Measurements from ENCODE around the gene ABCC6. TPM values are rescaled to one million over a fixed set of nuclear protein-coding genes. Genes with fewer than 3 reads are reported as not detected.
"Not testable (repeated sequence)": the region's sequence is repeated elsewhere in the genome, so short reads cannot be mapped to it uniquely, and the experiment has no call there.

ABCC6 gene
- total RNA-seq, 4 donors from 2014 or later, result 0.20 to 7.0 (median 0.66) TPM

GRCh38 chr16:16202400-16203143, 20.7 kb downstream of the ABCC6 start:
- TF ChIP-seq CTCF (IDR thresholded peaks at IDR 0.05), result peak in 1 of 5 experiments; percentile 10
- H3K27me3 ChIP-seq, H3K27ac ChIP-seq, H3K4me3 ChIP-seq, H3K4me1 ChIP-seq, H3K36me3 ChIP-seq, H3K9me3 ChIP-seq: not testable (repeated sequence)
- 29 to 35% methylated on average over 3 of the region's 4 CpGs for WGBS, 2 donors
- DNase-seq (ENCODE audit: low spot score in 2 of 2), result peak in 1 of 2 donors; percentile 32

GRCh38 chr16:16201880-16202279, 21.4 kb downstream of the ABCC6 start:
- WGBS, 2 donors, result 86 to 92% methylated on average over 2 to 5 of the region's 8 CpGs
- not testable (repeated sequence) for H3K27ac ChIP-seq; H3K4me3 ChIP-seq; H3K36me3 ChIP-seq; DNase-seq (ENCODE audit: low spot score in 2 of 2); H3K27me3 ChIP-seq; H3K4me1 ChIP-seq; H3K9me3 ChIP-seq

- not testable (repeated sequence) for H3K4me3 ChIP-seq; H3K27ac ChIP-seq; H3K4me1 ChIP-seq; H3K27me3 ChIP-seq; H3K36me3 ChIP-seq; H3K9me3 ChIP-seq; DNase-seq (ENCODE audit: low spot score in 2 of 2)
- 83 to 100% methylated on average over 1 to 4 of the region's 5 CpGs for WGBS, 2 donors
Measured at GRCh38 chr16:16200391-16200790, 22.9 kb downstream of the ABCC6 start.

GRCh38 chr16:16199428-16199827, 23.9 kb downstream of the ABCC6 start:
- 20 to 63% methylated on average over 2 to 4 of the region's 4 CpGs for WGBS, 2 donors
- H3K4me1 ChIP-seq; H3K27ac ChIP-seq; H3K4me3 ChIP-seq; H3K27me3 ChIP-seq; H3K9me3 ChIP-seq; H3K36me3 ChIP-seq; DNase-seq (ENCODE audit: low spot score in 2 of 2): not testable (repeated sequence)

- Histone ChIP-seq H3K27me3 (no peaks in the 10 kb centered on the region), H3K4me3 (no peak overlapping the region), H3K4me1 (no peaks in the 10 kb centered on the region), H3K9me3 (no peaks in the 10 kb centered on the region), H3K27ac (no peak overlapping the region), H3K36me3 (no peaks in the 10 kb centered on the region)
- DNase-seq (ENCODE audit: low spot score in 2 of 2), result no peak
- no peak for TF ChIP-seq EP300 (IDR thresholded peaks at IDR 0.05)
- no peak for TF ChIP-seq CTCF (IDR thresholded peaks at IDR 0.05)
- TF ChIP-seq POLR2A (IDR thresholded peaks at IDR 0.05), result no peak
- 68 to 78% methylated on average over 17 of the region's 17 CpGs for WGBS, 2 donors
Measured at GRCh38 chr16:16197966-16198365, 25.3 kb downstream of the ABCC6 start.

GRCh38 chr16:16197331-16197730, 26.0 kb downstream of the ABCC6 start:
- H3K4me1 ChIP-seq, result no peaks in the 10 kb centered on the region
- H3K27me3 ChIP-seq, result no peaks in the 10 kb centered on the region
- H3K36me3 ChIP-seq, result no peaks in the 10 kb centered on the region
- H3K9me3 ChIP-seq, result no peaks in the 10 kb centered on the region
- DNase-seq (ENCODE audit: low spot score in 2 of 2), result no peak
- TF ChIP-seq EP300 (IDR thresholded peaks at IDR 0.05) (no peak), POLR2A (IDR thresholded peaks at IDR 0.05) (no peak), CTCF (IDR thresholded peaks at IDR 0.05) (no peak)
- no peak overlapping the region for H3K4me3 ChIP-seq
- H3K27ac ChIP-seq, result no peak overlapping the region
- 32 to 35% methylated on average over 3 of the region's 3 CpGs for WGBS, 2 donors

GRCh38 chr16:16196099-16196498, 27.2 kb downstream of the ABCC6 start:
- no peak for DNase-seq (ENCODE audit: low spot score in 2 of 2)
- H3K36me3 ChIP-seq, result no peaks in the 10 kb centered on the region

More at GRCh38 chr16:16196099-16196498, 27.2 kb downstream of the ABCC6 start:
- 74 to 81% methylated on average over 3 of the region's 3 CpGs for WGBS, 2 donors
- Histone ChIP-seq H3K4me1 (no peaks in the 10 kb centered on the region), H3K27ac (no peak overlapping the region), H3K4me3 (no peak overlapping the region), H3K27me3 (no peaks in the 10 kb centered on the region), H3K9me3 (no peaks in the 10 kb centered on the region)
- TF ChIP-seq EP300 (IDR thresholded peaks at IDR 0.05), result no peak
